HepG2 (cell line): ENCODE measurements around the gene DRAP1. TPM values are rescaled to one million over a fixed set of nuclear protein-coding genes. Genes with fewer than 3 reads are reported as not detected.

Experiments used
- polyA plus RNA-seq, 8 experiments: library from polyadenylated mRNA; depleted of rRNA in 3 of 8; stranded (reverse) in 7 of 8; unstranded in 1 of 8; fragments of >200 nt; fragmentation: Illumina TruSeq in 4 of 8; extraction: Trizol in 4 of 8; gene quantifications; 2 replicates each; pipeline versions ENCODE4 v1.2.1 to v1.2.3, GENCODE V29; 2011 to 2016; ENCODE audit warnings: low read depth in 4 of 8, missing spikeins in 1 of 8, mixed read lengths in 1 of 8; ENCODE audit not compliant: insufficient read depth in 1 of 8
- total RNA-seq, 5 experiments: library from RNA; depleted of rRNA; stranded (reverse); fragments of >200 nt; fragmentation: Illumina TruSeq; extraction: Trizol; gene quantifications; 2 replicates each; pipeline ENCODE4 v1.2.3, GENCODE V29; 2016; ENCODE audit warnings: low read depth in 1 of 5

The DRAP1 gene
- total and polyA plus RNA-seq, 2 of the 13 experiments (the other 11 are each of a cell fraction or from before 2014, with no cell fraction given) = 46.8 to 52.3 TPM

Other genes with a start within 250 kb of the DRAP1 start
- 45.4 and 48.3 TPM in 2 replicates for gene KAT5, start 207.2 kb upstream of the DRAP1 start, total RNA-seq (2016; rRNA removed; fragmentation: Illumina TruSeq; extraction: Trizol)
- gene KAT5, start 207.2 kb upstream of the DRAP1 start, polyA plus RNA-seq (2011; rRNA removed) = 34.4 and 35.2 TPM in 2 replicates
- 50.9 and 65.1 TPM in 2 replicates for gene RNASEH2C, start 198.6 kb upstream of the DRAP1 start, total RNA-seq (2016; rRNA removed; fragmentation: Illumina TruSeq; extraction: Trizol)
- gene RNASEH2C, start 198.6 kb upstream of the DRAP1 start, polyA plus RNA-seq (2011; rRNA removed) = 24.6 and 27.4 TPM in 2 replicates
- 3.8 and 4.4 TPM in 2 replicates for gene AP5B1, start 138.4 kb upstream of the DRAP1 start, total RNA-seq (2016; rRNA removed; fragmentation: Illumina TruSeq; extraction: Trizol)
- 1.7 and 2.8 TPM in 2 replicates for gene AP5B1, start 138.4 kb upstream of the DRAP1 start, polyA plus RNA-seq (2011; rRNA removed)
- gene OVOL1, start 132.4 kb upstream of the DRAP1 start, total RNA-seq (2016; rRNA removed; fragmentation: Illumina TruSeq; extraction: Trizol) = not detected in 2 replicates
- gene OVOL1, start 132.4 kb upstream of the DRAP1 start, polyA plus RNA-seq (2011; rRNA removed) = 0.01 and 0.04 TPM in 2 replicates
- gene SNX32, start 85.5 kb upstream of the DRAP1 start, total RNA-seq (2016; rRNA removed; fragmentation: Illumina TruSeq; extraction: Trizol) = 0.09 TPM in 1 of 2 replicates, not detected in the other
- gene SNX32, start 85.5 kb upstream of the DRAP1 start, polyA plus RNA-seq (2011; rRNA removed) = 0.29 and 0.34 TPM in 2 replicates
- gene CFL1, start 61.2 kb upstream of the DRAP1 start, total RNA-seq (2016; rRNA removed; fragmentation: Illumina TruSeq; extraction: Trizol) = 383 and 458 TPM in 2 replicates
- 347 and 379 TPM in 2 replicates for gene CFL1, start 61.2 kb upstream of the DRAP1 start, polyA plus RNA-seq (2011; rRNA removed)
- gene MUS81, start 59.0 kb upstream of the DRAP1 start, total RNA-seq (2016; rRNA removed; fragmentation: Illumina TruSeq; extraction: Trizol) = 13.2 and 25.6 TPM in 2 replicates
- gene MUS81, start 59.0 kb upstream of the DRAP1 start, polyA plus RNA-seq (2011; rRNA removed) = 30.2 and 43.6 TPM in 2 replicates
- gene EFEMP2, start 46.6 kb upstream of the DRAP1 start, total RNA-seq (2016; rRNA removed; fragmentation: Illumina TruSeq; extraction: Trizol) = 3.7 and 7.4 TPM in 2 replicates
- 29.7 and 34.3 TPM in 2 replicates for gene EFEMP2, start 46.6 kb upstream of the DRAP1 start, polyA plus RNA-seq (2011; rRNA removed)
- gene CTSW, start 39.6 kb upstream of the DRAP1 start, total RNA-seq (2016; rRNA removed; fragmentation: Illumina TruSeq; extraction: Trizol) = not detected in 2 replicates
- gene CTSW, start 39.6 kb upstream of the DRAP1 start, polyA plus RNA-seq (2011; rRNA removed) = 0.09 TPM in 1 of 2 replicates, not detected in the other
- gene FIBP, start 31.0 kb upstream of the DRAP1 start, total RNA-seq (2016; rRNA removed; fragmentation: Illumina TruSeq; extraction: Trizol) = 62.1 and 66.0 TPM in 2 replicates
- 42.9 and 55.3 TPM in 2 replicates for gene FIBP, start 31.0 kb upstream of the DRAP1 start, polyA plus RNA-seq (2011; rRNA removed)
- gene CCDC85B, start 28.8 kb upstream of the DRAP1 start, total RNA-seq (2016; rRNA removed; fragmentation: Illumina TruSeq; extraction: Trizol) = 15.7 and 19.5 TPM in 2 replicates
- 8.2 and 11.4 TPM in 2 replicates for gene CCDC85B, start 28.8 kb upstream of the DRAP1 start, polyA plus RNA-seq (2011; rRNA removed)
- 3.1 and 4.0 TPM in 2 replicates for gene FOSL1, start 19.0 kb upstream of the DRAP1 start, total RNA-seq (2016; rRNA removed; fragmentation: Illumina TruSeq; extraction: Trizol)
- 2.8 and 4.1 TPM in 2 replicates for gene FOSL1, start 19.0 kb upstream of the DRAP1 start, polyA plus RNA-seq (2011; rRNA removed)
- gene C11orf68, start 364 bp upstream of the DRAP1 start, total RNA-seq (2016; rRNA removed; fragmentation: Illumina TruSeq; extraction: Trizol) = 8.4 and 10.0 TPM in 2 replicates
- 28.3 and 37.2 TPM in 2 replicates for gene C11orf68, start 364 bp upstream of the DRAP1 start, polyA plus RNA-seq (2011; rRNA removed)
- not detected in 2 replicates for gene TSGA10IP, start 26.1 kb downstream of the DRAP1 start, total RNA-seq (2016; rRNA removed; fragmentation: Illumina TruSeq; extraction: Trizol)
- gene TSGA10IP, start 26.1 kb downstream of the DRAP1 start, polyA plus RNA-seq (2011; rRNA removed) = 0.07 TPM in 1 of 2 replicates, not detected in the other
- gene SART1, start 42.3 kb downstream of the DRAP1 start, total RNA-seq (2016; rRNA removed; fragmentation: Illumina TruSeq; extraction: Trizol) = 18.1 and 22.5 TPM in 2 replicates
- 11.3 and 13.1 TPM in 2 replicates for gene SART1, start 42.3 kb downstream of the DRAP1 start, polyA plus RNA-seq (2011; rRNA removed)
- 30.8 and 45.9 TPM in 2 replicates for gene EIF1AD, start 82.7 kb downstream of the DRAP1 start, total RNA-seq (2016; rRNA removed; fragmentation: Illumina TruSeq; extraction: Trizol)
- gene EIF1AD, start 82.7 kb downstream of the DRAP1 start, polyA plus RNA-seq (2011; rRNA removed) = 18.2 and 24.0 TPM in 2 replicates
- gene BANF1, start 83.1 kb downstream of the DRAP1 start, total RNA-seq (2016; rRNA removed; fragmentation: Illumina TruSeq; extraction: Trizol) = 40.5 and 45.9 TPM in 2 replicates
- gene BANF1, start 83.1 kb downstream of the DRAP1 start, polyA plus RNA-seq (2011; rRNA removed) = 75.9 and 86.5 TPM in 2 replicates
- not detected in 2 replicates for gene CST6, start 92.6 kb downstream of the DRAP1 start, total RNA-seq (2016; rRNA removed; fragmentation: Illumina TruSeq; extraction: Trizol)
- gene CST6, start 92.6 kb downstream of the DRAP1 start, polyA plus RNA-seq (2011; rRNA removed) = not detected in 2 replicates
- gene CATSPER1, start 107.1 kb downstream of the DRAP1 start, total RNA-seq (2016; rRNA removed; fragmentation: Illumina TruSeq; extraction: Trizol) = not detected in 2 replicates
- 0.04 and 0.17 TPM in 2 replicates for gene CATSPER1, start 107.1 kb downstream of the DRAP1 start, polyA plus RNA-seq (2011; rRNA removed)
- not detected in 2 replicates for gene GAL3ST3, start 129.7 kb downstream of the DRAP1 start, total RNA-seq (2016; rRNA removed; fragmentation: Illumina TruSeq; extraction: Trizol)
- gene GAL3ST3, start 129.7 kb downstream of the DRAP1 start, polyA plus RNA-seq (2011; rRNA removed) = not detected in 2 replicates
- gene SF3B2, start 132.9 kb downstream of the DRAP1 start, total RNA-seq (2016; rRNA removed; fragmentation: Illumina TruSeq; extraction: Trizol) = 153 and 162 TPM in 2 replicates
- gene SF3B2, start 132.9 kb downstream of the DRAP1 start, polyA plus RNA-seq (2011; rRNA removed) = 70.0 and 70.4 TPM in 2 replicates
- 7.6 and 12.2 TPM in 2 replicates for gene PACS1, start 150.8 kb downstream of the DRAP1 start, total RNA-seq (2016; rRNA removed; fragmentation: Illumina TruSeq; extraction: Trizol)
- 8.6 and 11.9 TPM in 2 replicates for gene PACS1, start 150.8 kb downstream of the DRAP1 start, polyA plus RNA-seq (2011; rRNA removed)